HepG2 (cell line): Measurements from ENCODE around the gene ZFYVE27. TPM values are rescaled to one million over a fixed set of nuclear protein-coding genes. Genes with fewer than 3 reads are reported as not detected.

Experiments used
- ASH2L ChIP-seq: fragments of 300-600, 200-600 bp; sonication (generic); IDR thresholded peaks from 2 replicates; pipeline ENCODE4 v1.7.0; 2017; ENCODE audit warnings: low read depth, mild to moderate bottlenecking, moderate library complexity, mixed read lengths, low read length; ENCODE audit not compliant: insufficient read length
- ELF4 ChIP-seq: sonication (generic); formaldehyde crosslinking; IDR thresholded peaks from 2 replicates; pipeline ENCODE4 v1.5.0; 2020; ENCODE audit warnings: missing genetic modification reagents, mild to moderate bottlenecking, moderate library complexity, borderline replicate concordance
- FOXA1 ChIP-seq, 2 experiments: fragments of 450-650 bp in 1 of 2; sonication (generic) in 1 of 2; formaldehyde crosslinking in 1 of 2; IDR thresholded peaks; 2 replicates each; pipeline versions ENCODE4 v1.4.0 to v1.6.1; 2016 to 2020; ENCODE audit warnings: missing genetic modification reagents in 1 of 2
- HNRNPL ChIP-seq: fragments of 200-400 bp; formaldehyde crosslinking; IDR thresholded peaks from 2 replicates; pipeline ENCODE4 v1.6.1; 2017; ENCODE audit warnings: mild to moderate bottlenecking, low read depth, low read length
- IKZF1 ChIP-seq: fragments of 450-650 bp; IDR thresholded peaks from 2 replicates; pipeline ENCODE4 v1.7.1; 2016
- JUNB ChIP-seq: sonication (generic); formaldehyde crosslinking; IDR thresholded peaks from 2 replicates; pipeline ENCODE4 v1.8.0; 2022; ENCODE audit warnings: missing genetic modification reagents, mild to moderate bottlenecking, borderline replicate concordance
- KLF15 ChIP-seq: sonication (generic); formaldehyde crosslinking; IDR thresholded peaks from 2 replicates; pipeline ENCODE4 v1.8.1; 2023; ENCODE audit warnings: borderline replicate concordance, mild to moderate bottlenecking, inconsistent platforms, missing genetic modification reagents, mixed read lengths
- MAFF ChIP-seq: IDR thresholded peaks from 2 replicates; pipeline ENCODE4 v1.6.1; 2011; ENCODE audit warnings: low read depth, low read length, improper control_type of control experiment
- MAFG ChIP-seq: sonication (generic); formaldehyde crosslinking; IDR thresholded peaks from 2 replicates; pipeline ENCODE4 v1.5.1; 2020; ENCODE audit warnings: mild to moderate bottlenecking, missing genetic modification reagents
- MAFK ChIP-seq, 2 experiments: IDR thresholded peaks in 1 of 2; conservative IDR thresholded peaks in 1 of 2; 2 replicates each; pipeline ENCODE4 v1.6.1; 2011; ENCODE audit warnings: improper control_type of control experiment in 2 of 2, low read length in 2 of 2
- NFATC3 ChIP-seq: sonication (generic); formaldehyde crosslinking; IDR thresholded peaks from 2 replicates; pipeline ENCODE4 v1.5.1; 2020; ENCODE audit warnings: mild to moderate bottlenecking, missing genetic modification reagents
- PITX1 ChIP-seq: sonication (generic); formaldehyde crosslinking; IDR thresholded peaks from 2 replicates; pipeline ENCODE4 v1.5.1; 2020; ENCODE audit warnings: mild to moderate bottlenecking, missing genetic modification reagents
- SMAD1 ChIP-seq: sonication (generic); formaldehyde crosslinking; IDR thresholded peaks from 2 replicates; pipeline ENCODE4 v1.4.0; 2020; ENCODE audit warnings: missing genetic modification reagents, low read depth, mild to moderate bottlenecking, borderline replicate concordance
- SMAD9 ChIP-seq: sonication (generic); formaldehyde crosslinking; IDR thresholded peaks from 2 replicates; pipeline ENCODE4 v1.5.1; 2020; ENCODE audit warnings: mild to moderate bottlenecking, missing genetic modification reagents
- U2AF2 ChIP-seq: fragments of 200-400 bp; formaldehyde crosslinking; IDR thresholded peaks from 2 replicates; pipeline ENCODE4 v1.6.1; 2017; ENCODE audit warnings: low read depth, mild to moderate bottlenecking, low read length
- ZNF121 ChIP-seq: sonication (generic); formaldehyde crosslinking; IDR thresholded peaks from 2 replicates; pipeline ENCODE4 v1.5.0; 2020; ENCODE audit warnings: mild to moderate bottlenecking, missing genetic modification reagents
- ZNF549 ChIP-seq: sonication (generic); formaldehyde crosslinking; IDR thresholded peaks from 2 replicates; pipeline ENCODE4 v1.5.0; 2020; ENCODE audit warnings: missing genetic modification reagents
- polyA plus RNA-seq, 8 experiments: library from polyadenylated mRNA; depleted of rRNA in 3 of 8; stranded (reverse) in 7 of 8; unstranded in 1 of 8; fragments of >200 nt; fragmentation: Illumina TruSeq in 4 of 8; extraction: Trizol in 4 of 8; gene quantifications; 2 replicates each; pipeline versions ENCODE4 v1.2.1 to v1.2.3, GENCODE V29; 2011 to 2016; ENCODE audit warnings: low read depth in 4 of 8, missing spikeins in 1 of 8, mixed read lengths in 1 of 8; ENCODE audit not compliant: insufficient read depth in 1 of 8
- total RNA-seq, 5 experiments: library from RNA; depleted of rRNA; stranded (reverse); fragments of >200 nt; fragmentation: Illumina TruSeq; extraction: Trizol; gene quantifications; 2 replicates each; pipeline ENCODE4 v1.2.3, GENCODE V29; 2016; ENCODE audit warnings: low read depth in 1 of 5
- TF ChIP-seq, protein P1 (sequence below): sonication (generic); formaldehyde crosslinking; IDR thresholded peaks from 2 replicates; pipeline ENCODE4 v1.4.0; 2020; ENCODE audit warnings: mild to moderate bottlenecking, missing genetic modification reagents
- TF ChIP-seq, protein P2 (sequence below): conservative IDR thresholded peaks from 2 replicates; pipeline ENCODE4 v1.6.1; 2018; ENCODE audit warnings: missing genetic modification reagents
- TF ChIP-seq, protein P3 (sequence below): sonication (generic); formaldehyde crosslinking; IDR thresholded peaks from 2 replicates; pipeline ENCODE4 v1.5.0; 2020; ENCODE audit warnings: missing genetic modification reagents
- TF ChIP-seq, protein P4 (sequence below): sonication (generic); formaldehyde crosslinking; IDR thresholded peaks from 2 replicates; pipeline ENCODE4 v1.4.0; 2020; ENCODE audit warnings: missing genetic modification reagents, borderline replicate concordance
- TF ChIP-seq, protein P5 (sequence below): sonication (generic); formaldehyde crosslinking; IDR thresholded peaks from 2 replicates; pipeline ENCODE4 v1.4.0; 2020; ENCODE audit warnings: mild to moderate bottlenecking, missing genetic modification reagents

Gene ZFYVE27
- total and polyA plus RNA-seq, 2 of the 13 experiments (the other 11 are each of a cell fraction or from before 2014, with no cell fraction given), result 19.7 to 20.5 TPM

DNA sequence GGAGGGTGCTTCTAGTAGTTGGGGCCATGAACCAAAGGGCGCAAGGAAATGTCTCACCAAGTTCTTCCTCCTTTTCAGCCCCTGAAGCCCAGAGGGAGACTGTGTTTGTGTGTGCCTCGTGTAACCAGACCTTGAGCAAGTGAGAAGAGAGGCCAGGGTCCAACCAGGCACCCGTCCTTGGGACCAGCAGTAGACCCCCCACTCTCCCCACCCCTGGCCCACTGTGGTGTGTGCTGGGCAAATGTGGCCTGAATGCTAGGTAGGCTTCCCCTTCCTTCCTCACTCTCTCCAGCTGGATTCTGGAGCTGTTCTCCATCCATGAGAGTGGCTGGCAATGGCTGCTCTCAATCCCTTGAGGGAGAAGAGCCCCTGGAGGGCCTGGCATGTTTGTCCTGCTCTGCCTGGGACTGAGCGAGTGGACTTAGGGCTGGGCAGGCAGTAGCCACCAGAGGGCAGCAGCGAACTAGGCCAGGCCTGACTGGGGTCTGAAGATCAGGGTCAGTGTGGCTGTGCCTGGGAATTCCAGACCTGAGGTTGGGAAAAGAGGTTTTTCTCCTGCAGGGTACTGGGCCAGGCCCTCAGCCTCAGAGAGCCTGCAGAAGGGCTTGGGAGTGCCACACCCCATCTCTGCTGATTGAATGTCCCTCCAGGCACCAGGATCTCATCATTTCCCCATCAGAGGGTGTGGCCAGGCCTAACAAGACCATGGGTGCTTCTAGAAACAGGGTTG lies 22.4 kb downstream of the ZFYVE27 start (continued):
- TF ChIP-seq, protein P1, sequence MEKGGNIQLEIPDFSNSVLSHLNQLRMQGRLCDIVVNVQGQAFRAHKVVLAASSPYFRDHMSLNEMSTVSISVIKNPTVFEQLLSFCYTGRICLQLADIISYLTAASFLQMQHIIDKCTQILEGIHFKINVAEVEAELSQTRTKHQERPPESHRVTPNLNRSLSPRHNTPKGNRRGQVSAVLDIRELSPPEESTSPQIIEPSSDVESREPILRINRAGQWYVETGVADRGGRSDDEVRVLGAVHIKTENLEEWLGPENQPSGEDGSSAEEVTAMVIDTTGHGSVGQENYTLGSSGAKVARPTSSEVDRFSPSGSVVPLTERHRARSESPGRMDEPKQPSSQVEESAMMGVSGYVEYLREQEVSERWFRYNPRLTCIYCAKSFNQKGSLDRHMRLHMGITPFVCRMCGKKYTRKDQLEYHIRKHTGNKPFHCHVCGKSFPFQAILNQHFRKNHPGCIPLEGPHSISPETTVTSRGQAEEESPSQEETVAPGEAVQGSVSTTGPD, result no peak
- TF ChIP-seq HNRNPL, result no peak
- TF ChIP-seq FOXA1 (IDR thresholded peaks at IDR 0.05), result no peak
- TF ChIP-seq FOXA1 (CRISPR knock-in tag; IDR thresholded peaks at IDR 0.05), result peak; percentile 88
- no peak for TF ChIP-seq MAFK (conservative IDR thresholded peaks at IDR 0.05 in 1 of 2, IDR thresholded peaks at IDR 0.05 in 1 of 2; ENCODE audit: low read length in 2 of 2)
- TF ChIP-seq, protein P2, sequence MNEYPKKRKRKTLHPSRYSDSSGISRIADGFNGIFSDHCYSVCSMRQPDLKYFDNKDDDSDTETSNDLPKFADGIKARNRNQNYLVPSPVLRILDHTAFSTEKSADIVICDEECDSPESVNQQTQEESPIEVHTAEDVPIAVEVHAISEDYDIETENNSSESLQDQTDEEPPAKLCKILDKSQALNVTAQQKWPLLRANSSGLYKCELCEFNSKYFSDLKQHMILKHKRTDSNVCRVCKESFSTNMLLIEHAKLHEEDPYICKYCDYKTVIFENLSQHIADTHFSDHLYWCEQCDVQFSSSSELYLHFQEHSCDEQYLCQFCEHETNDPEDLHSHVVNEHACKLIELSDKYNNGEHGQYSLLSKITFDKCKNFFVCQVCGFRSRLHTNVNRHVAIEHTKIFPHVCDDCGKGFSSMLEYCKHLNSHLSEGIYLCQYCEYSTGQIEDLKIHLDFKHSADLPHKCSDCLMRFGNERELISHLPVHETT (CRISPR knock-in tag), result no peak
- no peak for TF ChIP-seq NFATC3 (CRISPR knock-in tag)
- no peak for TF ChIP-seq SMAD1 (CRISPR knock-in tag)
- TF ChIP-seq, protein P3, sequence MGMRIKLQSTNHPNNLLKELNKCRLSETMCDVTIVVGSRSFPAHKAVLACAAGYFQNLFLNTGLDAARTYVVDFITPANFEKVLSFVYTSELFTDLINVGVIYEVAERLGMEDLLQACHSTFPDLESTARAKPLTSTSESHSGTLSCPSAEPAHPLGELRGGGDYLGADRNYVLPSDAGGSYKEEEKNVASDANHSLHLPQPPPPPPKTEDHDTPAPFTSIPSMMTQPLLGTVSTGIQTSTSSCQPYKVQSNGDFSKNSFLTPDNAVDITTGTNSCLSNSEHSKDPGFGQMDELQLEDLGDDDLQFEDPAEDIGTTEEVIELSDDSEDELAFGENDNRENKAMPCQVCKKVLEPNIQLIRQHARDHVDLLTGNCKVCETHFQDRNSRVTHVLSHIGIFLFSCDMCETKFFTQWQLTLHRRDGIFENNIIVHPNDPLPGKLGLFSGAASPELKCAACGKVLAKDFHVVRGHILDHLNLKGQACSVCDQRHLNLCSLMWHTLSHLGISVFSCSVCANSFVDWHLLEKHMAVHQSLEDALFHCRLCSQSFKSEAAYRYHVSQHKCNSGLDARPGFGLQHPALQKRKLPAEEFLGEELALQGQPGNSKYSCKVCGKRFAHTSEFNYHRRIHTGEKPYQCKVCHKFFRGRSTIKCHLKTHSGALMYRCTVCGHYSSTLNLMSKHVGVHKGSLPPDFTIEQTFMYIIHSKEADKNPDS (CRISPR knock-in tag), result no peak
- TF ChIP-seq ASH2L, result no peak
- TF ChIP-seq, protein P4, sequence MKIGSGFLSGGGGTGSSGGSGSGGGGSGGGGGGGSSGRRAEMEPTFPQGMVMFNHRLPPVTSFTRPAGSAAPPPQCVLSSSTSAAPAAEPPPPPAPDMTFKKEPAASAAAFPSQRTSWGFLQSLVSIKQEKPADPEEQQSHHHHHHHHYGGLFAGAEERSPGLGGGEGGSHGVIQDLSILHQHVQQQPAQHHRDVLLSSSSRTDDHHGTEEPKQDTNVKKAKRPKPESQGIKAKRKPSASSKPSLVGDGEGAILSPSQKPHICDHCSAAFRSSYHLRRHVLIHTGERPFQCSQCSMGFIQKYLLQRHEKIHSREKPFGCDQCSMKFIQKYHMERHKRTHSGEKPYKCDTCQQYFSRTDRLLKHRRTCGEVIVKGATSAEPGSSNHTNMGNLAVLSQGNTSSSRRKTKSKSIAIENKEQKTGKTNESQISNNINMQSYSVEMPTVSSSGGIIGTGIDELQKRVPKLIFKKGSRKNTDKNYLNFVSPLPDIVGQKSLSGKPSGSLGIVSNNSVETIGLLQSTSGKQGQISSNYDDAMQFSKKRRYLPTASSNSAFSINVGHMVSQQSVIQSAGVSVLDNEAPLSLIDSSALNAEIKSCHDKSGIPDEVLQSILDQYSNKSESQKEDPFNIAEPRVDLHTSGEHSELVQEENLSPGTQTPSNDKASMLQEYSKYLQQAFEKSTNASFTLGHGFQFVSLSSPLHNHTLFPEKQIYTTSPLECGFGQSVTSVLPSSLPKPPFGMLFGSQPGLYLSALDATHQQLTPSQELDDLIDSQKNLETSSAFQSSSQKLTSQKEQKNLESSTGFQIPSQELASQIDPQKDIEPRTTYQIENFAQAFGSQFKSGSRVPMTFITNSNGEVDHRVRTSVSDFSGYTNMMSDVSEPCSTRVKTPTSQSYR, result no peak
- TF ChIP-seq PITX1, result peak; percentile 43; the same call in 1 of the 2 replicates
- no peak for TF ChIP-seq ZNF549 (CRISPR knock-in tag)
- no peak for TF ChIP-seq MAFF
- TF ChIP-seq, protein P5, sequence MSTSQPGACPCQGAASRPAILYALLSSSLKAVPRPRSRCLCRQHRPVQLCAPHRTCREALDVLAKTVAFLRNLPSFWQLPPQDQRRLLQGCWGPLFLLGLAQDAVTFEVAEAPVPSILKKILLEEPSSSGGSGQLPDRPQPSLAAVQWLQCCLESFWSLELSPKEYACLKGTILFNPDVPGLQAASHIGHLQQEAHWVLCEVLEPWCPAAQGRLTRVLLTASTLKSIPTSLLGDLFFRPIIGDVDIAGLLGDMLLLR (CRISPR knock-in tag), result no peak
- no peak for TF ChIP-seq ELF4
- no peak for TF ChIP-seq MAFG (CRISPR knock-in tag)
- TF ChIP-seq SMAD9 (CRISPR knock-in tag), result no peak
- no peak for TF ChIP-seq JUNB (CRISPR knock-in tag)
- no peak for TF ChIP-seq U2AF2
- TF ChIP-seq ZNF121 (CRISPR knock-in tag), result peak; percentile 97
- no peak for TF ChIP-seq IKZF1
- no peak for TF ChIP-seq KLF15
